ENCODE data around the gene ZNF202. TPM values are rescaled to one million over a fixed set of nuclear protein-coding genes. Genes with fewer than 3 reads are reported as not detected.

Gene ZNF202
- polyA plus RNA-seq, 1 experiment = 7.4 TPM

GRCh38 chr11:123742031-123742723, 717 bp upstream of the ZNF202 start:
- DNase-seq (ENCODE audit: low read depth) = no peak
- H3K36me3 ChIP-seq (ENCODE audit: control insufficient read depth, insufficient read depth, low read length) = no peaks in the 10 kb centered on the region
- no peak for TF ChIP-seq CTCF (IDR thresholded peaks at IDR 0.05; ENCODE audit: insufficient read depth, low read depth, low read length)
- H3K4me3 ChIP-seq (ENCODE audit: low read depth, low read length) = peak overlapping the region; percentile 78
- H3K27me3 ChIP-seq (ENCODE audit: control insufficient read depth, insufficient read depth, low read length) = no peaks in the 10 kb centered on the region
- ChIA-PET POLR2A (no interaction called here), CTCF (interaction anchor here (1.2 to 1.9 kb wide), 2 partner anchors 13 to 31 kb away, joined by 5 read pairs; no protein-coding TSS in a partner anchor)

- ChIA-PET CTCF (interaction anchor here (1.9 kb wide), 1 partner anchor 29 kb away, joined by 5 read pairs; no protein-coding TSS in a partner anchor), POLR2A (no interaction called here)
- H3K4me3 ChIP-seq (ENCODE audit: low read depth, low read length) = peak overlapping the region; percentile 78
- H3K36me3 ChIP-seq (ENCODE audit: control insufficient read depth, insufficient read depth, low read length) = no peaks in the 10 kb centered on the region
- DNase-seq (ENCODE audit: low read depth) = no peak
- no peak for TF ChIP-seq CTCF (IDR thresholded peaks at IDR 0.05; ENCODE audit: insufficient read depth, low read depth, low read length)
- no peaks in the 10 kb centered on the region for H3K27me3 ChIP-seq (ENCODE audit: control insufficient read depth, insufficient read depth, low read length)
Measured at GRCh38 chr11:123740787-123741158, 687 bp downstream of the ZNF202 start.

- TF ChIP-seq CTCF (IDR thresholded peaks at IDR 0.05; ENCODE audit: insufficient read depth, low read depth, low read length) = no peak
- Histone ChIP-seq H3K36me3 (ENCODE audit: control insufficient read depth, insufficient read depth, low read length) (no peaks in the 10 kb centered on the region), H3K4me3 (ENCODE audit: low read depth, low read length) (no peak overlapping the region), H3K27me3 (ENCODE audit: control insufficient read depth, insufficient read depth, low read length) (no peaks in the 10 kb centered on the region)
- ChIA-PET CTCF (no interaction called here), POLR2A (no interaction called here)
- no peak for DNase-seq (ENCODE audit: low read depth)
Measured at GRCh38 chr11:123738374-123738773, 3.1 kb downstream of the ZNF202 start.

- H3K36me3 ChIP-seq (ENCODE audit: control insufficient read depth, insufficient read depth, low read length) = no peaks in the 10 kb centered on the region
- CTCF ChIA-PET = interaction anchor here (0.6 kb wide), 1 partner anchor 408 kb away, joined by 3 read pairs; no protein-coding TSS in a partner anchor
- no peak for TF ChIP-seq CTCF (IDR thresholded peaks at IDR 0.05; ENCODE audit: insufficient read depth, low read depth, low read length)
- no peaks in the 10 kb centered on the region for H3K27me3 ChIP-seq (ENCODE audit: control insufficient read depth, insufficient read depth, low read length)
- H3K4me3 ChIP-seq (ENCODE audit: low read depth, low read length) = no peak overlapping the region
- POLR2A ChIA-PET = no interaction called here
- no peak for DNase-seq (ENCODE audit: low read depth)
Measured at GRCh38 chr11:123736769-123737168, 4.7 kb downstream of the ZNF202 start.

GRCh38 chr11:123729602-123730001, 11.9 kb downstream of the ZNF202 start:
- TF ChIP-seq CTCF (IDR thresholded peaks at IDR 0.05; ENCODE audit: insufficient read depth, low read depth, low read length) = no peak
- Histone ChIP-seq H3K36me3 (ENCODE audit: control insufficient read depth, insufficient read depth, low read length) (peaks cover 26% of the 10 kb centered on the region), H3K27me3 (ENCODE audit: control insufficient read depth, insufficient read depth, low read length) (no peaks in the 10 kb centered on the region), H3K4me3 (ENCODE audit: low read depth, low read length) (no peak overlapping the region)
- no peak for DNase-seq (ENCODE audit: low read depth)
- POLR2A ChIA-PET = no interaction called here
- CTCF ChIA-PET = interaction anchor here (1.2 to 2.4 kb wide), 4 partner anchors 12 to 44 kb away, joined by 3 to 13 read pairs (median 5); partner anchors contain the start of gene ZNF202
